ENCODE measurements around the gene MOB3B.

MOB3B gene

DNA sequence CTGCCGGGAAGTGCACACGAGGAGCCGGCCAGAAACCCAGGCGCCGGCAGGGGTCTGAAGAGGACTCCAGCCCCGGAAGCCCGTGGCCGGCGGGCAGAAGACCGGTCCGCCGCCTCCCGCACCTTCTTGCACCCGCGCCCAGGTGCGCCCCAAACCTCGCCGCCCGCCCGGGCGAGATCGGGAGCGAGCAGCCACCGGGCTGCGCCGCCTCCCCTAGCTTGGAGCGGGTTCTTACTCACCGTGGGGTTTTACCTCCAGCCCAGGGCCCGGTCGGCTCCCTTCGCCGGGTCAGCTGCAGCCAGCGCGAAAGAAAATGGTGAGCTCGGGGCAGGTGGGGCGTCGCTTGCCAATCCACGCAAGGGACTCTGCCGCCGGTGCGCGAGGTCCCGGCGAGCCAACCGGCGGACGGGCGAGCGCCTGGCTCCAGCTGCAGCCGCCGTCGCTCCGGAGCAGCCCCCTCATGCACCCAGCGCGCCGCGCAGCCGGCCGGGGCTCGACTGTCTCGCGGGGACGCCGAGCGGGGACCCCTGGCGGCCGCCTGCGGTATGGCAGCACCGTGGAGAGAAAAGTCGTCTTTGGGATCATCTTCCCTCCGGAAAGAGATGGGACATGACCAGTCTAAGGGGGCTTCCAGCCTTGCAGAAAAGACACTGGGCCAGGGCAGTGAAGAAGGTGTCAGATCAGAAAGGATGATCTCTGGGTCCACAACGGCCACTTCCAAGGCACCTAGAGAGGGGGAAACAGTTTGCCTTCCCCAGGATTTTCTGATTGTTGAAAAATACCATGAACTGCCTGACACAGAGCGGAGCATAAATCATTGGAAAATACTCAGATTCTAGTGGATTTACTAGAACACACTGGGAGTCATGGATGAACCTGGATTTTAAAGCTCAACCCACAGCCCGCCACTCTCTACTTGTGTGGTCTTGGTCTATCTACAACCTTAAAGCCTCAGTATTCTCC is at the start of gene MOB3B:
TSS of gene MOB3B (minus strand) at position 499 of the 963 bp plus-strand sequence. CDS start 74,264 bp downstream, outside the sequence.
- peak in 56 of 58 donors; percentile 19 to 87 (median 79) for DNase-seq

DNA sequence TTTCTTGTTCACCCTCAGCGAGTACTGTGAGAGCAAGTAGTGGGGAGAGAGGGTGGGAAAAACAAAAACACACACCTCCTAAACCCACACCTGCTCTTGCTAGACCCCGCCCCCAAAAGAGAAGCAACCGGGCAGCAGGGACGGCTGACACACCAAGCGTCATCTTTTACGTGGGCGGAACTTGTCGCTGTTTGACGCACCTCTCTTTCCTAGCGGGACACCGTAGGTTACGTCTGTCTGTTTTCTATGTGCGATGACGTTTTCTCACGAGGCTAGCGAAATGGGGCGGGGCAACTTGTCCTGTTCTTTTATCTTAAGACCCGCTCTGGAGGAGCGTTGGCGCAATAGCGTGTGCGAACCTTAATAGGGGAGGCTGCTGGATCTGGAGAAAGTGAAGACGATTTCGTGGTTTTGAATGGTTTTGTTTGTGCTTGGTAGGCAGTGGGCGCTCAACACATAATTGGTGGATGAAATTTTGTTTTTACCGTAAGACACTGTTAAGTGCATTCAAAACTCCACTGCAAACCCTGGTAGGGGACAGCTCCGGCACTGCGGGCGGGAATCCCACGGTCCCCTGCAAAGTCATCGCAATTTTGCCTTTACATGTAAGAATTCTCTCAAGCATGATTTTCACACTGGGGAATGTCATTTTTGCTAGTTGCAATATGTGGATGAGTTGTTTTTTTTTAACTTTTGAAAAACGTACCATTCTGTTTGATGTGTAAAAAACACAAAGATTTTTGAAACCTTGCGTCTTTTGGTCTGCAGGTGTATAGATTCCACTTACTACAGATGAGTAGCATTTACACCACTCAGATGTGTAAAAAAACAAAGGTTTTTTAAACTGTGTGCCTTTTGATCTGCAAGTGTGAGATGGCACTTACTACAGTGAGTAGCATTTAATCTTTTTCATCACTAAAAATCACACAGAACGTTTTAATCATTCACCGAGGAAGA is 44.3 kb upstream of the MOB3B start:
- DNase-seq: peak; percentile 71 to 99 (median 93)

DNA sequence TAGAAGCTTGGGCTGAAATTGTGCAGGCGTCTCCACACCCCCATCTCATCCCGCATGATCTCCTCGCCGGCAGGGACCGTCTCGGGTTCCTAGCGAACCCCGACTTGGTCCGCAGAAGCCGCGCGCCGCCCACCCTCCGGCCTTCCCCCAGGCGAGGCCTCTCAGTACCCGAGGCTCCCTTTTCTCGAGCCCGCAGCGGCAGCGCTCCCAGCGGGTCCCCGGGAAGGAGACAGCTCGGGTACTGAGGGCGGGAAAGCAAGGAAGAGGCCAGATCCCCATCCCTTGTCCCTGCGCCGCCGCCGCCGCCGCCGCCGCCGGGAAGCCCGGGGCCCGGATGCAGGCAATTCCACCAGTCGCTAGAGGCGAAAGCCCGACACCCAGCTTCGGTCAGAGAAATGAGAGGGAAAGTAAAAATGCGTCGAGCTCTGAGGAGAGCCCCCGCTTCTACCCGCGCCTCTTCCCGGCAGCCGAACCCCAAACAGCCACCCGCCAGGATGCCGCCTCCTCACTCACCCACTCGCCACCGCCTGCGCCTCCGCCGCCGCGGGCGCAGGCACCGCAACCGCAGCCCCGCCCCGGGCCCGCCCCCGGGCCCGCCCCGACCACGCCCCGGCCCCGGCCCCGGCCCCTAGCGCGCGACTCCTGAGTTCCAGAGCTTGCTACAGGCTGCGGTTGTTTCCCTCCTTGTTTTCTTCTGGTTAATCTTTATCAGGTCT is 43.5 kb upstream of the MOB3B start, which contains the start of gene C9orf72:
TSS of gene C9orf72 (minus strand) at position 564 of the 716 bp plus-strand sequence. CDS start 6,361 bp downstream, outside the sequence.
- DNase-seq: peak in 56 of 58 donors; percentile 61 to 99 (median 86)

DNA sequence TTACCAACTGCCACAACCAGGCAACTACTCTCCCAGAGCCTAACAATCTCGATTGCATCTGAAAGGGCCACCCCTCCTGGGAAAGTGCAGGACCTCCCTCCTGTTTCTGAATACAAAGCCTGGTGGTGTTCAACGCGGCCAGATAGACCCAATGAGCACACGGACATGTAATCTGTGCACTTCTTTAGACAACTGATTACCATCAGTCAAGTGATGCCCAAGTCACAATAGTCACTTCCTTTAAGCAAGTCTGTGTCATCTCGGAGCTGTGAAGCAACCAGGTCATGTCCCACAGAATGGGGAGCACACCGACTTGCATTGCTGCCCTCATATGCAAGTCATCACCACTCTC is 42.9 kb upstream of the MOB3B start:
- peak in 16 of 58 donors; percentile 36 to 77 (median 62) for DNase-seq

DNA sequence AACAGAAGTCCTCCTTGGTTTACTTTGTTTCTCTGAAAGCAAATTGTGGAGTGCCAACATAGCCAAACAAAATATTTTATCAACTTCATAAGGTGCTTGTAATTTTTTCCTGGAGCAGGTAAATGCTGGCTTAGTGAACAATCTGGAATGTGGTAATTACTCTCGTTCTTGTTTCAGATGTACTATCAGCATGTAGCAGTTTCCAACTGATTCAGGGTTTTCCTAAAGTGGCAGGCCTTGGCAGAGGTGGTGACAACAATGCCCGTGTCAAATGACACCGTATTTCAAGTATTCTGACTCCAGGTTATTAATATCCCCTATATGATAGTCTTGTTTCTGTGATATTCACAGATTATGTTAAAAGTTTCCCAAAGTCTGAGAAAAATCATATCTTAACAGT is 42.4 kb upstream of the MOB3B start:
- no peak for DNase-seq

DNA sequence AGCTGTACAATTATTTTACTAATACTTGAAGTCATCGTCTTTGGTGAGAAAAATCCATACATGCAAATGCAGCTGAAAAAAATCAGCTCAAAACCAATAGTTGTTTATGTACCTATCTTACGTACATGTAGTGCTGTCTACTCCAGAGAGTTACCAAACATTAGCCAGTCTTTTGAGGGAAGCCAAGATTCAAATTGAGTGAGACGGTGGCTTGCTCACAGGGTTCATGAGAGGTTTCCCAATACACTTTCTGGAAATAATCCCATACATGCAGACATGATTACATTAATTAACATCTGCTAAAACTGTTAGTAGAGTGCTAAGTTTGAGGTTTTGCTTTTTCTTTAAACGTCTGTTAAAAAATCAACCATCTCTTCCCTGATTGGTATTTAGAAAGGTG is 41.4 kb upstream of the MOB3B start:
- no peak for DNase-seq

DNA sequence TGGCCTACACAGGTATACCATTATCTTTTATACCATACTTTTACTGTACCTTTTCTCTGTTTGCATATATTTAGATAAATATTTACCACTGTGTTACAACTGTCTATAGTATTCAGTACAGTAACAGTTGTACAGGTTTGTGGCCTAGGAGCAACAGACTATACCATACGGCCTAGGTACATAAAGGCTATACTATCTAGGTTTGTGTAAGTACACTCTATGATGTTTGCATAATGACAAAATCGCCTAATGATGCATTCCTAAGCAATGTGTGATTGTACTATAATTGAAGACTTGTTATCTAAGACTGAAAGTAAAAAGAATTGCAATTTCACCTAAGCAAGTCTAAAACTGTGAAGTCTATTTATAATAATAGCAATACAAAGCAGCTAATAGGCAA is 39.8 kb upstream of the MOB3B start:
- DNase-seq: no peak

DNA sequence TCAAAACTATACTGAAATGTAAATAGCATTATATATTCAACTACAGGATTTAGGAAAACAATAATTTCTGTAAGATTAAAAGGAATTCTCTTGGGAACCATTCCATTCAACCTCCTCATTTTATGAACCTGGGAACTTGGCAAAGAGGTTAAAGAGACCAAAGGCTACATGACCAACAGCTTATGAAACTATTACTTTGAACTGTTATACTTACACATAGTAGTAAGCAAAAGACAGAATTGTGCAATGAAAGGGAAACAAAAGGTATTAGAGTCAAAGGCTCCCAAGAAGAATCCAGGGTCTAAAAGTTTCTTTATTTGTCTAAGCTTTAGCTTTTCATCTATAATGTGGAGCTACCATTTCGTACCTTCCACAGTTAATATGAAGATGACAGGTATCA is 36.5 kb upstream of the MOB3B start:
- DNase-seq: no peak

DNA sequence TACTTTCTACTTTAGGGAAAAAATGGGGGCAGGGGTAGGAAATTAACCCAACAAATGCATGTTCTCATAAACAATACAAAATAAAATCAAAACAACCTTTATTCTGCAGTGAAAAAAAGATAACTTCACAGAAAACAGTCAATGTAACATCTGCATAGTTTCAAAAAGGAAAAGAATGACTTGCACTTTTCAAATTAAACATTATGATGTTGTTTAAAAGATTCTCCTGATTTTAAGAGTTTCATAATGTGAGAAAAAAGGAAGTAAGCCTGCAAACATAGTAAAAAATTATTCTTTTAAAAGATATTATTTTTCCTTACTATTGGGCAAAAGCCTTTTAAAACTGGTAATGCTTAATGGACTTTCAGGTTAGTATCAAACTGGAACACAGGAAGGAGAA is 36.1 kb upstream of the MOB3B start:
- DNase-seq: no peak

DNA sequence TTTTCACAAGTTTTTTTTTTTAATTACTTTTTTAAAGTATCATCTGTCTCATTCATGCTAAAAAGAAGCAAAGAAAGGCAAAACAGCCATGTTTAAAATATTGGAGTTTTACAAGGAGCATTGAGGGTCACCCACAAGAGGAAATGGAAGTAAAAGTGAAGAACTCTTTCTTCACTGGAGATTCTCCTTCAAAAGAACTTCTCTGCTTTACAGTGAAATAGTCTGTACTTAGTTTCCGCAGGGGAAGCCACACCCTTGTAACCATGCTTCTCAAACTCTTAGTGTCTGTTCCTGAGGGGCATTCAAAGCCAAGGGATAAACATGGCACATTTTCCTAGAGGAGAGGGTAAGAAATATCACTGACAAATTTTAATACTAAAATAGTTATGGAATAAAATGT is 35.1 kb upstream of the MOB3B start:
- no peak for DNase-seq

DNA sequence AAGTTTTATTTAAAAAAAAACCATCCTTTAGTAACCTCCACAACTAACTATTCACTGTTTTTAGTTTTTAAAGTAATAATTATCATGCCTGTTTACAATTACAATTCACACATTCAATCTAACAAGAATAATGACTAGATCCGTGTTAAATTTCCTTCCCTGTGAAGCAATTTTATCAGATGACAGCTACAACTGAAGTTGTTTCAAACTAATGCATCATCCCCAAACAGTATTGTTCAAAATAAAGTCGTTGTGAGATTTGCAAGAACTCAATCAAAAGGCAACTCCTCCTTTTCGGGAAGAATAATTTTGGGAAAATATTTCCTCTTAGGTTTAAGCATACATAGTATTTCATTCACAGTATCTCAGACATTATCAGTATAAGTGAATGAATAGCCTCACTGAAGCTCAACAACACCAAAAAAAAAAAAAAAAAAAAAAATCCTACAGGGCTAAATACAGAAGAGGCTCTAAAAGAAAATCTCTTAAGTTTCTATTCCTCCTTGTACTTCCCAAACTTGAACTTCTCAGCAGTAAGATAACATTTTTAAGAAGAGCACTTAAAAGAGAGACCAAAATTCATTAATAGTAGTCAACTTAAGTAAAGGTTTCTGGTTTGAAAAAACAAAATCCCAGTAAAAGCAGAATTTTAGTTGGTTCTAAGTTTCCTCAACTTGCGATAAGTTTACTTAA is 34.3 kb upstream of the MOB3B start:
- DNase-seq: no peak

DNA sequence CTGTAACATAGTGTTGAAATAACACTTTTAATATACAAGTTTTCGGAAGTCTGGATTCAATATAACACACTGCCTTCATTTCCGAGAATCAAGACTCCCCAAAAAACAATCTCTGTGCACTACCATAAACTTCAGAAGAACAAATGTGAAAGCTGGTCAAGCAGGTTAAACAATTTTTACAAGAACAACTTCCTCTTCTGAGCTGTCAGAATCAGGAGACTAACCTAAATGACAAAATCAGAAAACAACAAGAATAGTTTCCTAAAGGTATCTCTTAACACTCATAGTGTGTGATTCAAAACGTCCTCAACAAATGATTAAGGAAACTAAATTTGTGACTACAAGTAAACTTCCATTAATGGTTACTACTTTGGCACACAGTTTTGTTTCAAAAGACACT is 32.1 kb upstream of the MOB3B start:
- no peak for DNase-seq

DNA sequence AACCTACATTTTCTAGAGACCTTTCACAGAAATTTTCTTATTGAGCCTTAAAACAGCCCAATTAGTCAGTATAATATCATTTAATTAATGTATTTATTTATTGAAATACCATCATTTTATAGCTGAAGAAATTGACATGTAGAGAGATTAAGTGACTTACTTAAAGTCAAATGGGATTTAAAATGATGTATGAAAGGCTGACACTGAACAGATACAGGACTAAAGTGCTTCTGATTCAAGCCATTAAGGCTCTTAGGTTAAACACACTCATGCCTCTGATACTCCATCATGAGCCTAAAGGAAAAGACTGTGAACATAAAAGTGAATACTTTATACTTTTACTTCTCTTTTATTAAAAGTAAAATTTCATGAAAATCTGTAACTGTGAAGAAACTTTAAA is 30.8 kb upstream of the MOB3B start:
- DNase-seq: no peak

DNA sequence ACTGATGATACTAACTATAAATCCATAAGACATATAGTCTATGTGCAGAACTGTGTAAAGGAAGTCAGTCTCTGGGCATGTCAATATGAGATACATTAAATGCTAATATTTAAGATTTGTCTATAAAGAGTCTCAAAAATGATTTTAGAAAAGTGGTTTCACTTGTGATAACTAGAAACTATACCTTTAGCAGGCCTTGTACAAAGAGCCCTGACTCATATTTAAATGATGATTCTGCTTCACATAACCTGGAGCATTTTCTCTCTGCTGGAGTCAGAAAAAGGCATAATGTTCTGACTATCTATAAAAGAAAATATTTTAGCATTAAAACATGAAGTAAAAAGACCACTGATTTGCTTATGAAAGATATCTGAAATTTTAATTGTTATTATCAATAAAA is 28.7 kb upstream of the MOB3B start:
- DNase-seq: no peak

DNA sequence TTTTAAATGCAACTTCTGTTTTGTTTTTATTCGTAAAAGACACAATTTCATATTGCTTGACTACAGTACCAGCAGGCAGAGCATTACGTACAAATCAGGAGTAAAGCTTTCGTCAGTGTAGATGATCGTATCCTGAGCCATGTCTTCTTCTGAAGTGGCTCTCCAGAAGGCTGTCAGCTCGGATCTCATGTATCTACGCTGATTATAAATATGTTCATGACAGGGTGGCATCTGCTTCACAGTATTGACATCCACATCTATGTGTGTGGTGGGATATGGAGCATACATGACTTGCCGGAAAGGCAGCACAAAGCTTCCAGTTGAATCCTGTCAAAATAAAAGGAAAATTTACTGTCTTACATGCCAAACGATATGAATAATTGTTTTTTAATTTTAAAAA is 26.9 kb upstream of the MOB3B start:
- no peak for DNase-seq

DNA sequence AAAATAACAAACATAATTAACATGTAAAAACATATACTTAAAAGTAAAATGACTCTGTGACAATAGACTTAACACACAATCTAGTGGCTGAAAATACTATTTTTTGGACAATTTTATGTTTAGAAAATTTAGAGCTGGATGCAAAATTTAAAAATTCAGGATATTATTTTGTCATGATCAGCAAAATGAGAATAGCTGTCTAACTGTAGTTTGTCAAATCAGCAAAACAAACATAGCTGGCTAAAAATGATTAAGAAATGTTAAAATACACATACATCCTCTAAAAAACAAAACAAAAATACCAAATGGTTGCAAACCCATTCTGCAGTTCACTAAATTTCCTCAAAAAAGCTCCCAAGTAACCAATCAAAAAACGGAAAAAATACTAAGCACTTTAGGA is 25.1 kb upstream of the MOB3B start:
- no peak for DNase-seq

DNA sequence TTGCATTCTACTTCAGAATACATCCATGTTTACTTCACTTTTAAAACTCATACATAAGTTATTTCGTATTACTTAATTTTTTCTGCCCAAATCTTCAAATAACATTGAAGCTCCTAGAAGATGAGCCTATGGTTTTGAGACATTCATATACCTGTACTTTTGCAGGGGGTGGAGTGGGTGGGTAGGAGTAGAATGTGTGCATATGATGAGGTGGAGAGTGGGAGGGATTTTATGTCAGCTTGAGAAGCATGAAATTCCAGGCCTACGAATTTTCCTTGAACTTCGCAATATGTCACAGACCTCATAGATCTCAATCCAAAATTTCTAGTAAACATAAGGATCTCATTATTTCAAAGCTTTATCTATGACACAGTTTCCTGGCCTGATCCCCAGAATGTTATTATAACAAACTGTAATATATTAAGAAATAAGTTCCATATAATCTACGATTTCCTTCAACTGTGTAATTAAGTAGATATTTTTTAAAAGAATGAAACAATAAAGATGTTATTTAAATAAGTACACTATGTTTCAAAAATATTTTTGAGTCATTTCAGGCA is 19.7 kb upstream of the MOB3B start:
- no peak for DNase-seq

DNA sequence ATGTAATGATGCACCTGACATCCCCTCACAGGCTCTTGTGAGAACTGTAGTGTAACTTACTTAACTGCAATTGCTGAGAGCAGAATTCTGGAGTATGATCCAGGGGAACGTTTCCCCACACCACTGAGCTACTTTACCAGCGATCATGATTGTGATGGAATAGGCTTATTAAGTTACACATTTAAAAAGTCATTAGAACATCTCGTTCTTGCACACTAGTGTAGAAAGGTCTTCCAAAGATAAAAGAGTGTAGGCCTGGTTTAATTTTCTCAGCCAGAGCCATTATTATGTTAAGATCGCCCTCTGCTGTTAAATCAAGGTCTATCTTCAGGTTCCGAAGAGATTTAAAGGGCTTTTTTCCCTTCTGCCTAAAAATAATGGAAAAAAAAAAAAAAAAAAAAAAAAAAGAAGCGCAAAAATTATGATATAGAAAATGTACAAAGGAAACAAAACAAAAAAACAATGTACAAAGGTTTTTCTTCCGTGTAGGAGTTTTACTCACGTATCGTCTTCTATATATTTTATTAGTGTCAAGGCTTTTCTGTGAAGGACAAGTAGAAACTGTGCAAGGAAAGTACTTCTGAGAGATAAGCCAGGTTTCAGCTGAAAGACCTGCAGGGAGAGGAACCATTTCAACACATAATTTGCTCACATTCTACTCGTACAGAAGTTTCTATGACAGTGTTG is 18.6 kb upstream of the MOB3B start:
- DNase-seq: peak in 2 of 58 donors; percentile 9 to 58

DNA sequence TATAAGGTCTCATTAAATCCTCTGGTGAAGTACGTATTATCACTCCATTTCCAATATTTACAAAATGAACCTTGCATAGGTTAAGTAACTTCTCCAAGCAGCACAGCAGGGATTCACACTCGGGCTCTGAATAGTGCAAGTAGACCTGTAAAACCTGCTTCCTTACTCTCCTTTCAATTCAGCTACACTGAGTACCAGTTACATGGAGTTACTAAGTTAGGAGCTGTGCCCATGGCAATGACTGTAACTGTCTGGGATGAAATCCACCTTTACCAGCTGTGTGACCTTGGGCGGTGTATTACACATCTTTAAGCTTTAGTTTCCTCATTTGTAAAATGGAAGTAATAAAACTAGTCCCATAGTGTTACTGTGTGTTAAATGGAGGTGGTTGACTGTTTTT is 15.9 kb upstream of the MOB3B start:
- no peak for DNase-seq

DNA sequence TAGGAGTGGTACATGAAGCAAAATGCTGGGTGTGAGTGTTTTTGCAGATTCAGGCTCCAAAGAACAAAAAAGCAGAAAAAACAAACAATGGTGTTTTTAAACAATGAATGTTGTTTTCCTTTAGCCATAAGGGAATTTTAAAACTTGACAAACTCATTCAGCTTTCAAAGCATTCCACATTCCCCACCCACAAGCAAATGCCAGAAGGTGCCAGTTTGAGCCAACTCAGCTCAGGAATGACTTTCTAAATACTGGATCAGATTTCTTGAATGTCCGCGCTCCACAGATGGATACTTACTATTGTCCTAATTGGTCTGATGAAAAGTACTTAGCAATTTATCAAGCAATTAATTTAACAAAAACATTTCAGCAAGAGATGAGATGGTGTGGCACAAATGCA is 12.9 kb upstream of the MOB3B start:
- DNase-seq: no peak

Measured in anterior cingulate cortex (tissue), 58 donors.